Liver (tissue), 9 donors: ENCODE results near the gene EYA3. TPM values are rescaled to one million over a fixed set of nuclear protein-coding genes. Genes with fewer than 3 reads are reported as not detected.

Source experiments
- DNase-seq: peaks from one replicate; pipeline ENCODE4 v3.0.0-alpha.2; 2017; ENCODE audit warnings: low spot score
- H3K27ac ChIP-seq, 2 donors: one replicate each; pipeline ENCODE4 v1.7.0; 2013; ENCODE audit warnings: inconsistent platforms in 2 of 2, low read length in 2 of 2, control low read depth in 1 of 2, low read depth in 1 of 2, mild to moderate bottlenecking in 1 of 2
- H3K27me3 ChIP-seq, 4 donors: one replicate each; pipeline versions ENCODE4 v1.6.1 to v1.7.0; 2013; ENCODE audit warnings: low read length in 3 of 4, inconsistent platforms in 1 of 4, mild to moderate bottlenecking in 1 of 4, moderate library complexity in 1 of 4; ENCODE audit not compliant: control insufficient read depth in 4 of 4, insufficient read depth in 4 of 4
- H3K36me3 ChIP-seq, 4 donors: one replicate each; pipeline versions ENCODE4 v1.6.1 to v1.7.0; 2013; ENCODE audit warnings: low read length in 3 of 4, mild to moderate bottlenecking in 3 of 4, low read depth in 1 of 4, moderate library complexity in 1 of 4; ENCODE audit not compliant: control insufficient read depth in 4 of 4, insufficient read depth in 3 of 4
- H3K4me1 ChIP-seq, 4 donors: one replicate each; pipeline versions ENCODE4 v1.6.1 to v1.7.0; 2013; ENCODE audit warnings: low read length in 3 of 4, mild to moderate bottlenecking in 3 of 4, moderate library complexity in 1 of 4; ENCODE audit not compliant: control insufficient read depth in 4 of 4, insufficient read depth in 4 of 4
- H3K4me3 ChIP-seq, 3 donors: one replicate each; pipeline versions ENCODE4 v1.6.1 to v1.7.0; 2013; ENCODE audit warnings: low read length in 3 of 3, control low read depth in 1 of 3, low read depth in 1 of 3, mild to moderate bottlenecking in 1 of 3
- H3K9ac ChIP-seq, 2 donors: one replicate each; pipeline ENCODE4 v1.7.0; 2013; ENCODE audit warnings: low read length in 2 of 2, mild to moderate bottlenecking in 2 of 2, moderate library complexity in 2 of 2, control low read depth in 1 of 2, low read depth in 1 of 2
- H3K9me3 ChIP-seq, 4 donors: one replicate each; pipeline versions ENCODE4 v1.6.1 to v1.7.0; 2013; ENCODE audit warnings: low read length in 3 of 4; ENCODE audit not compliant: control insufficient read depth in 4 of 4
- FOXA1 ChIP-seq: IDR thresholded peaks from 2 replicates; pipeline ENCODE4 v1.6.1; 2016; ENCODE audit warnings: antibody characterized with exemption
- FOXA2 ChIP-seq: IDR thresholded peaks from 2 replicates; pipeline ENCODE4 v1.6.1; 2016; ENCODE audit warnings: antibody characterized with exemption
- GABPA ChIP-seq, 2 donors: IDR thresholded peaks in 1 of 2; conservative IDR thresholded peaks in 1 of 2; 2 replicates each; pipeline ENCODE4 v1.6.1; 2016; ENCODE audit warnings: antibody characterized with exemption in 2 of 2, mild to moderate bottlenecking in 1 of 2, moderate library complexity in 1 of 2
- HNF4A ChIP-seq, 2 donors: conservative IDR thresholded peaks; 2 replicates each; pipeline ENCODE4 v1.6.1; 2016; ENCODE audit warnings: antibody characterized with exemption in 2 of 2, mild to moderate bottlenecking in 2 of 2
- HNF4G ChIP-seq: IDR thresholded peaks from 2 replicates; pipeline ENCODE4 v1.6.1; 2016; ENCODE audit warnings: antibody characterized with exemption
- MAX ChIP-seq: IDR thresholded peaks from 2 replicates; pipeline ENCODE4 v1.6.1; 2016; ENCODE audit warnings: antibody characterized with exemption
- NR2F2 ChIP-seq: IDR thresholded peaks from 2 replicates; pipeline ENCODE4 v1.6.1; 2016; ENCODE audit warnings: antibody characterized with exemption
- RAD21 ChIP-seq, 2 donors: IDR thresholded peaks; 2 replicates each; pipeline ENCODE4 v1.6.1; 2016; ENCODE audit warnings: antibody characterized with exemption in 2 of 2, mild to moderate bottlenecking in 2 of 2
- REST ChIP-seq: IDR thresholded peaks from 2 replicates; pipeline ENCODE4 v1.6.1; 2016; ENCODE audit warnings: antibody characterized with exemption, mild to moderate bottlenecking
- RXRA ChIP-seq, 2 donors: IDR thresholded peaks; 2 replicates each; pipeline ENCODE4 v1.6.1; 2017 to 2018; ENCODE audit warnings: antibody characterized with exemption in 2 of 2, mild to moderate bottlenecking in 1 of 2
- SP1 ChIP-seq: IDR thresholded peaks from 2 replicates; pipeline ENCODE4 v1.6.1; 2018; ENCODE audit warnings: antibody characterized with exemption, mild to moderate bottlenecking
- TAF1 ChIP-seq: conservative IDR thresholded peaks from 2 replicates; pipeline ENCODE4 v1.6.1; 2016; ENCODE audit warnings: antibody characterized with exemption, mild to moderate bottlenecking
- YY1 ChIP-seq: IDR thresholded peaks from 2 replicates; pipeline ENCODE4 v1.6.1; 2016; ENCODE audit warnings: antibody characterized with exemption, mild to moderate bottlenecking
- ZBTB33 ChIP-seq: IDR thresholded peaks from 2 replicates; pipeline ENCODE4 v1.6.1; 2016; ENCODE audit warnings: antibody characterized with exemption
- WGBS: extraction: QIAGEN DNeasy Blood & Tissue Kit; methylation state at CpG from one replicate; pipeline ENCODE4 v1.1.7; 2013; 5-methylcytosine and 5-hydroxymethylcytosine counted together
- polyA plus RNA-seq, 2 donors: library from polyadenylated mRNA; stranded (reverse) in 1 of 2; unstranded in 1 of 2; fragments of 200-250 nt in 1 of 2; fragments of >200 nt in 1 of 2; fragmentation: Nextera tagmentation in 1 of 2; extraction: Ambion mirVana in 1 of 2; gene quantifications; one replicate each; pipeline versions ENCODE4 v1.2.1 to v1.2.3, GENCODE V29; 2013 to 2015
- total RNA-seq, 2 donors: library from RNA; depleted of rRNA; stranded (reverse); fragments of >200 nt; gene quantifications; one replicate each; pipeline ENCODE4 v1.2.3, GENCODE V29; 2014
- TF ChIP-seq, protein P1 (sequence below): fragments of 150-350 bp; IDR thresholded peaks from 2 replicates; pipeline ENCODE4 v1.5.1; 2017; ENCODE audit warnings: improper control_type of control experiment, low read depth, low read length; ENCODE audit not compliant: missing input control
- TF ChIP-seq, protein P2 (sequence below): IDR thresholded peaks from 2 replicates; pipeline ENCODE4 v1.6.1; 2016; ENCODE audit warnings: antibody characterized with exemption
- donor health status: healthy.
- donor health status: healthy.
- donor health status: healthy.
- donor health status: healthy.
- donor health status: healthy.

EYA3 gene
- total and polyA plus RNA-seq, 4 donors = 3.6 to 12.6 (median 6.0) TPM

DNA sequence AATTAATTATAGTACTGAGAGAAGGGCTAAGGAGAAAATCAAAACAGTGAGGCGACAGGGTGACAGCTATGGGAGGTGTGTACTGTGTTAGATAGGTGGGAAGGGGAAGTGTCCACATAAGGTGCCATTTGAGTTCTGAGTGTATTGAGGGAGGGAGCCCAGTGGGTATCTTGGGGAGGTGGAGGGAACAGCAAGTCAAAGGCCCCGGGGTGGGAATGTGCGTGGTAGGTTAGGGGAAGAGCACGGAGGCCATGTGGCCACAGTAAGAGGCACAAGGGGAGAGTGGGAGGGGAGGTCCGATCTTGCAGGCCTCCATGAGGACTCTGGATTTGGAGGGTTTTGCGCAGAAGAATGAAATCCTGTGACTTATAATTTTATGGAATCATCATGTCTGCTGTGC lies 131.6 kb downstream of the EYA3 start:
- no peak for DNase-seq
- 88% methylated on average over 6 of the region's 6 CpGs for WGBS
- Histone ChIP-seq H3K4me3 (no peak overlapping the region), H3K36me3 (no peaks in the 10 kb centered on the region), H3K27me3 (no peaks in the 10 kb centered on the region), H3K9ac (no peak overlapping the region), H3K4me1 (peaks cover 11 to 42% (median 31%) of the 10 kb centered on the region in 4 donors), H3K9me3 (no peaks in the 10 kb centered on the region), H3K27ac (no peak overlapping the region)
- TF ChIP-seq REST (no peak), RXRA (IDR thresholded peaks at IDR 0.05) (no peak), RAD21 (IDR thresholded peaks at IDR 0.05) (no peak), HNF4G (no peak), FOXA1 (no peak)

DNA sequence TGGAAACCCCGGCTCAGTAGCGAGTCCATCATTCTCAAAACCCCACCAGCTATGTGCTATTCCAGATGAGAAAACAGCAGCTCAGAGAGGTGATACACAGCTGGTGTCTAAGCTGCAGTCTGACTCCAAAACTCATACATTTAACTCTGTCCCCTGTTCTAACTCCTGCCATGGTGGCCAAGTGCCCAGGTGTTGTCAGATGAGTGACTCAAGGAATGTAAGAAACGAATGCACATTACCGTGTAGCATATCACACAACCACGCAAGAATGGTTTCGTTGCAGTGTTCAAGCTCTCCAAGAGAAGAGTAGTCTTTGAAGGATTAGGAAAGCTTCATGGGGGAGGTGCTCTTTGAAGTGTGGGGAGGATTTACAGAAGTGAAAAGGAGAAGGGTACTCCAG lies 133.3 kb downstream of the EYA3 start:
- no peak overlapping the region for H3K27ac ChIP-seq
- DNase-seq = no peak
- no peak for TF ChIP-seq YY1
- TF ChIP-seq, protein P1, sequence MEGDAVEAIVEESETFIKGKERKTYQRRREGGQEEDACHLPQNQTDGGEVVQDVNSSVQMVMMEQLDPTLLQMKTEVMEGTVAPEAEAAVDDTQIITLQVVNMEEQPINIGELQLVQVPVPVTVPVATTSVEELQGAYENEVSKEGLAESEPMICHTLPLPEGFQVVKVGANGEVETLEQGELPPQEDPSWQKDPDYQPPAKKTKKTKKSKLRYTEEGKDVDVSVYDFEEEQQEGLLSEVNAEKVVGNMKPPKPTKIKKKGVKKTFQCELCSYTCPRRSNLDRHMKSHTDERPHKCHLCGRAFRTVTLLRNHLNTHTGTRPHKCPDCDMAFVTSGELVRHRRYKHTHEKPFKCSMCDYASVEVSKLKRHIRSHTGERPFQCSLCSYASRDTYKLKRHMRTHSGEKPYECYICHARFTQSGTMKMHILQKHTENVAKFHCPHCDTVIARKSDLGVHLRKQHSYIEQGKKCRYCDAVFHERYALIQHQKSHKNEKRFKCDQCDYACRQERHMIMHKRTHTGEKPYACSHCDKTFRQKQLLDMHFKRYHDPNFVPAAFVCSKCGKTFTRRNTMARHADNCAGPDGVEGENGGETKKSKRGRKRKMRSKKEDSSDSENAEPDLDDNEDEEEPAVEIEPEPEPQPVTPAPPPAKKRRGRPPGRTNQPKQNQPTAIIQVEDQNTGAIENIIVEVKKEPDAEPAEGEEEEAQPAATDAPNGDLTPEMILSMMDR = no peak
- TF ChIP-seq HNF4A (conservative IDR thresholded peaks at IDR 0.05) = no peak
- TF ChIP-seq TAF1 = no peak
- TF ChIP-seq, protein P2, sequence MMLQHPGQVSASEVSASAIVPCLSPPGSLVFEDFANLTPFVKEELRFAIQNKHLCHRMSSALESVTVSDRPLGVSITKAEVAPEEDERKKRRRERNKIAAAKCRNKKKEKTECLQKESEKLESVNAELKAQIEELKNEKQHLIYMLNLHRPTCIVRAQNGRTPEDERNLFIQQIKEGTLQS = no peak
- no peak for TF ChIP-seq RXRA (IDR thresholded peaks at IDR 0.05)
- TF ChIP-seq SP1 = no peak
- TF ChIP-seq MAX = no peak
- no peak for TF ChIP-seq ZBTB33
- no peak for TF ChIP-seq NR2F2
- no peak for TF ChIP-seq REST
- TF ChIP-seq FOXA1 = no peak
- TF ChIP-seq FOXA2 = no peak
- TF ChIP-seq GABPA (IDR thresholded peaks at IDR 0.05 in 1 of 2, conservative IDR thresholded peaks at IDR 0.05 in 1 of 2) = no peak
- TF ChIP-seq RAD21 (IDR thresholded peaks at IDR 0.05) = no peak

More for the DNA sequence above, 133.3 kb downstream of the EYA3 start:
- 95% methylated on average over 6 of the region's 6 CpGs for WGBS
- Histone ChIP-seq H3K4me3 (no peak overlapping the region), H3K27me3 (no peaks in the 10 kb centered on the region), H3K36me3 (no peaks in the 10 kb centered on the region), H3K4me1 (peaks cover 1 to 34% (median 25%) of the 10 kb centered on the region in 4 donors), H3K9ac (no peak overlapping the region), H3K9me3 (no peaks in the 10 kb centered on the region)
